Measurements from ENCODE around the gene BST1. TPM values are rescaled to one million over a fixed set of nuclear protein-coding genes. Genes with fewer than 3 reads are reported as not detected.
"Not testable (repeated sequence)": the region's sequence is repeated elsewhere in the genome, so short reads cannot be mapped to it uniquely, and the experiment has no call there.

BST1 gene
- total RNA-seq, 1 experiment from 2014 or later: 0.41 TPM

- Histone ChIP-seq H3K4me1 (no peaks in the 10 kb centered on the region), H3K27me3 (replicated peaks; ENCODE audit: control insufficient read depth, insufficient read depth, low read length) (no peaks in the 10 kb centered on the region), H3K36me3 (ENCODE audit: control insufficient read depth, insufficient read depth, low read length) (no peaks in the 10 kb centered on the region), H3K4me3 (ENCODE audit: low read depth, low read length) (no peak overlapping the region), H3K9me3 (no peaks in the 10 kb centered on the region)
- CTCF ChIA-PET: no interaction called here
- peaks cover 5% of the 10 kb centered on the region for H3K27me3 Mint-ChIP-seq (ENCODE audit: insufficient read depth, unreplicated experiment)
- DNase-seq: peak in 1 of 2 experiments; percentile 25
- peaks cover 10% of the 10 kb centered on the region for H3K9me3 Mint-ChIP-seq (ENCODE audit: unreplicated experiment)
- BruUV-seq (replicated peaks): no TSS peak
- H3K27ac Mint-ChIP-seq (ENCODE audit: unreplicated experiment): no peak overlapping the region
- no peak overlapping the region for H3K4me3 Mint-ChIP-seq (ENCODE audit: unreplicated experiment)
- H3K36me3 Mint-ChIP-seq (ENCODE audit: insufficient read depth, unreplicated experiment): no peaks in the 10 kb centered on the region
- intact Hi-C loops (cut with micrococcal nuclease; ENCODE audit: unreplicated experiment): loop anchor here (2.0 kb wide), 1 partner anchor 26 kb away; no protein-coding TSS in a partner anchor
- POLR2A ChIA-PET: no interaction called here
- TF ChIP-seq CTCF (IDR thresholded peaks at IDR 0.05; ENCODE audit: insufficient read depth in 1 of 2, low read depth in 1 of 2, low read length in 1 of 2, severe bottlenecking in 1 of 2, unreplicated experiment in 1 of 2): peak in 1 of 2 experiments; percentile 17
- H3K4me1 Mint-ChIP-seq (ENCODE audit: low read depth, unreplicated experiment): no peaks in the 10 kb centered on the region
Observed at GRCh38 chr4:15756361-15756861, 53.5 kb downstream of the BST1 start.

- no peak overlapping the region for H3K4me3 Mint-ChIP-seq (ENCODE audit: unreplicated experiment)
- Histone ChIP-seq H3K36me3 (ENCODE audit: control insufficient read depth, insufficient read depth, low read length) (no peaks in the 10 kb centered on the region), H3K4me1 (no peaks in the 10 kb centered on the region), H3K9me3 (no peaks in the 10 kb centered on the region), H3K4me3 (ENCODE audit: low read depth, low read length) (no peak overlapping the region), H3K27me3 (replicated peaks; ENCODE audit: control insufficient read depth, insufficient read depth, low read length) (no peaks in the 10 kb centered on the region)
- POLR2A ChIA-PET: no interaction called here
- TF ChIP-seq CTCF (IDR thresholded peaks at IDR 0.05; ENCODE audit: insufficient read depth in 1 of 2, low read depth in 1 of 2, low read length in 1 of 2, severe bottlenecking in 1 of 2, unreplicated experiment in 1 of 2): no peak
- H3K4me1 Mint-ChIP-seq (ENCODE audit: low read depth, unreplicated experiment): no peaks in the 10 kb centered on the region
- no peak for DNase-seq
- intact Hi-C loops (cut with micrococcal nuclease; ENCODE audit: unreplicated experiment): loop anchor here (2.0 kb wide), 1 partner anchor 26 kb away; no protein-coding TSS in a partner anchor
- no peaks in the 10 kb centered on the region for H3K36me3 Mint-ChIP-seq (ENCODE audit: insufficient read depth, unreplicated experiment)
- H3K9me3 Mint-ChIP-seq (ENCODE audit: unreplicated experiment): peaks cover 10% of the 10 kb centered on the region
- peaks cover 5% of the 10 kb centered on the region for H3K27me3 Mint-ChIP-seq (ENCODE audit: insufficient read depth, unreplicated experiment)
- no peak overlapping the region for H3K27ac Mint-ChIP-seq (ENCODE audit: unreplicated experiment)
- CTCF ChIA-PET: no interaction called here
- no TSS peak for BruUV-seq (replicated peaks)
Observed at GRCh38 chr4:15757054-15757453, 54.2 kb downstream of the BST1 start.

- BruUV-seq (replicated peaks): no TSS peak
- intact Hi-C loops (cut with micrococcal nuclease; ENCODE audit: unreplicated experiment): no loop called here
- H3K27ac Mint-ChIP-seq (ENCODE audit: unreplicated experiment): no peak overlapping the region
- peaks cover 10% of the 10 kb centered on the region for H3K9me3 Mint-ChIP-seq (ENCODE audit: unreplicated experiment)
- peaks cover 5% of the 10 kb centered on the region for H3K27me3 Mint-ChIP-seq (ENCODE audit: insufficient read depth, unreplicated experiment)
- Histone ChIP-seq H3K9me3 (0 out of 2 replicates have a peak, but pooled peaks cover 4% of the 10 kb centered on the region), H3K27me3 (replicated peaks; ENCODE audit: control insufficient read depth, insufficient read depth, low read length) (no peaks in the 10 kb centered on the region), H3K36me3 (ENCODE audit: control insufficient read depth, insufficient read depth, low read length) (no peaks in the 10 kb centered on the region), H3K4me1 (no peaks in the 10 kb centered on the region), H3K4me3 (ENCODE audit: low read depth, low read length) (no peak overlapping the region)
- TF ChIP-seq CTCF (IDR thresholded peaks at IDR 0.05; ENCODE audit: insufficient read depth in 1 of 2, low read depth in 1 of 2, low read length in 1 of 2, severe bottlenecking in 1 of 2, unreplicated experiment in 1 of 2): no peak
- no peak for DNase-seq
- H3K4me1 Mint-ChIP-seq (ENCODE audit: low read depth, unreplicated experiment): no peaks in the 10 kb centered on the region
- POLR2A ChIA-PET: no interaction called here
- CTCF ChIA-PET: no interaction called here
- H3K36me3 Mint-ChIP-seq (ENCODE audit: insufficient read depth, unreplicated experiment): no peaks in the 10 kb centered on the region
- no peak overlapping the region for H3K4me3 Mint-ChIP-seq (ENCODE audit: unreplicated experiment)
Observed at GRCh38 chr4:15758294-15758693, 55.4 kb downstream of the BST1 start.

GRCh38 chr4:15762460-15762859 is 59.6 kb downstream of the BST1 start:
- H3K4me3 ChIP-seq (ENCODE audit: low read depth, low read length); H3K36me3 Mint-ChIP-seq (ENCODE audit: insufficient read depth, unreplicated experiment); H3K4me1 Mint-ChIP-seq (ENCODE audit: low read depth, unreplicated experiment); DNase-seq; H3K27me3 ChIP-seq (replicated peaks; ENCODE audit: control insufficient read depth, insufficient read depth, low read length); H3K36me3 ChIP-seq (ENCODE audit: control insufficient read depth, insufficient read depth, low read length); H3K9me3 ChIP-seq; H3K4me3 Mint-ChIP-seq (ENCODE audit: unreplicated experiment); H3K27ac Mint-ChIP-seq (ENCODE audit: unreplicated experiment); POLR2A ChIA-PET; H3K4me1 ChIP-seq; H3K27me3 Mint-ChIP-seq (ENCODE audit: insufficient read depth, unreplicated experiment); H3K9me3 Mint-ChIP-seq (ENCODE audit: unreplicated experiment); BruUV-seq (replicated peaks); intact Hi-C loops (cut with micrococcal nuclease; ENCODE audit: unreplicated experiment); CTCF ChIA-PET: not testable (repeated sequence)
